KOPT-K1 (cell line): ENCODE data around the gene WDR38.

Source experiments
- H3K27ac ChIP-seq: fragments of 200-600 bp; sonication (generic); 2 replicates; pipeline ENCODE4 v1.5.1; 2016; ENCODE audit warnings: antibody characterized with exemption, mild to moderate bottlenecking, low read depth, low read length; ENCODE audit not compliant: poor library complexity, severe bottlenecking
- H3K36me3 ChIP-seq: fragments of 200-600 bp; sonication (generic); 2 replicates; pipeline ENCODE4 v1.5.1; 2017; ENCODE audit warnings: antibody characterized with exemption, mild to moderate bottlenecking, low read length, moderate library complexity; ENCODE audit not compliant: insufficient read depth
- H3K9me3 ChIP-seq: fragments of 200-600 bp; sonication (generic); 2 replicates; pipeline ENCODE4 v1.5.1; 2017; ENCODE audit warnings: antibody characterized with exemption, low read length, mild to moderate bottlenecking; ENCODE audit not compliant: insufficient read depth, poor library complexity, severe bottlenecking

WDR38 gene, protein sequence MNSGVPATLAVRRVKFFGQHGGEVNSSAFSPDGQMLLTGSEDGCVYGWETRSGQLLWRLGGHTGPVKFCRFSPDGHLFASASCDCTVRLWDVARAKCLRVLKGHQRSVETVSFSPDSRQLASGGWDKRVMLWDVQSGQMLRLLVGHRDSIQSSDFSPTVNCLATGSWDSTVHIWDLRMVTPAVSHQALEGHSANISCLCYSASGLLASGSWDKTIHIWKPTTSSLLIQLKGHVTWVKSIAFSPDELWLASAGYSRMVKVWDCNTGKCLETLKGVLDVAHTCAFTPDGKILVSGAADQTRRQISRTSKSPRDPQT

DNA sequence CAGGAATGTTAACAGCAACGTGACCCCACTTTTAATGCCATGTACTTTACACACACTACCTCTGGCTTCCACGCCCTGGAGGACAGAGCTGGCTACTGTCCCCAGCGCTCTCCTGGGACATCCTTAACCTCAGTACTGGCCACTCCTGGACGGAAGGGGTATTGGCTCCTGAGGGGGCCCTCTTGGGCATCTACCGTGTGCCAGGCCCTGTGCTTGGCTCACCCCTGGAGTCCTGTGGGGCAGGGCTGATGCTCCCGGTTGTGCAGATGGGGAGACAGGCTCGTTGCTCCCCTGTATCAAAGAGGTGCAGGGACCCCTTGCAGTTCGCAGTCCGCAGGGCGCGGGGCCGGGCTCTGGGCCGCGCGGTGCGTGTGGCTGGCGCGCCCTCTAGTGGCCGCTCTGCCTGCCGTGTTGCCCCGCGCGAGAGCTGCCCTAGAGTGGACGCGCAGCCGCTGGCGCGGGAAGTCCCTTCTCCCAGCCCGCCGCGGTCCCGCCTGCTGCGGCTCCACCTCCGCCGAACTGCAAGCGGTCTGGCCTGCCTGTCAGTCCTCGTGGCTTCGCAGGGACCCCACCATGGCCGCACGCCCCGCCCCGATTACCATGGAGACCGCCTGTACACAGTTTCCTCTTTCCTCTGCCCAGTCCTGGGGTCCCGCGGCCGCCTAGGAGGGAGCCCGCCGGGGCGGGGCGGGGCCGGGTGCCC lies at the start of gene WDR38:
WDR38 (plus strand) TSS at position 632 of the 703 bp plus-strand sequence. CDS start 72 bp downstream, outside the sequence.
- no peak within 1 kb of the TSS for H3K27ac ChIP-seq
- no peaks in the 10 kb centered on the region for H3K9me3 ChIP-seq
- H3K36me3 ChIP-seq, result peaks cover 21% of the 10 kb centered on the region

- no peak overlapping the region for H3K27ac ChIP-seq
These were observed 49.3 kb upstream of the WDR38 start for GRCh38 chr9:124803911-124804310.

DNA sequence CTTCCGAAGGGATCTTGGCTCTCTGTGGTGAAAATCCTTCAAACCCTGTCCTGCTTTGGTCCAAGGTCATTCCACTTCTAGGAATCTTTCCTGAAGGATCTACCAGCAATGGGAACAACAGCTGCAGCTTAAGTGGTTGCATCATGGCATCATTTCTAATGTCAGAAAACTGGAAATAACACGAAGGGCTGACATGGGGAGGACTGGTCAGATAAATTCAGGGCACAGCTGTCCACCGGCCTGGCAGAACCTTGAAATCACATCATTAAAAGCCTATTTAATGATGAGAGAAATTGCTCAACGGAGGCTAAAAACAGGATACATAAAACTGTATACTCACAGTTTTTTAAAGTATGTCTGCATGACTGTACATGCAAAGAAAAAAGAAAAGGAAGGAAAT lies 48.1 kb upstream of the WDR38 start:
- H3K36me3 ChIP-seq, result no peaks in the 10 kb centered on the region
- H3K27ac ChIP-seq, result no peak overlapping the region

More at GRCh38 chr9:124803911-124804310, 49.3 kb upstream of the WDR38 start:
- Histone ChIP-seq H3K9me3 (no peaks in the 10 kb centered on the region), H3K36me3 (no peaks in the 10 kb centered on the region)

GRCh38 chr9:124808246-124808956 lies 44.9 kb upstream of the WDR38 start:
- H3K9me3 ChIP-seq, result no peaks in the 10 kb centered on the region
- H3K36me3 ChIP-seq, result no peaks in the 10 kb centered on the region
- no peak overlapping the region for H3K27ac ChIP-seq

More for the DNA sequence above, 48.1 kb upstream of the WDR38 start:
- H3K9me3 ChIP-seq, result no peaks in the 10 kb centered on the region

DNA sequence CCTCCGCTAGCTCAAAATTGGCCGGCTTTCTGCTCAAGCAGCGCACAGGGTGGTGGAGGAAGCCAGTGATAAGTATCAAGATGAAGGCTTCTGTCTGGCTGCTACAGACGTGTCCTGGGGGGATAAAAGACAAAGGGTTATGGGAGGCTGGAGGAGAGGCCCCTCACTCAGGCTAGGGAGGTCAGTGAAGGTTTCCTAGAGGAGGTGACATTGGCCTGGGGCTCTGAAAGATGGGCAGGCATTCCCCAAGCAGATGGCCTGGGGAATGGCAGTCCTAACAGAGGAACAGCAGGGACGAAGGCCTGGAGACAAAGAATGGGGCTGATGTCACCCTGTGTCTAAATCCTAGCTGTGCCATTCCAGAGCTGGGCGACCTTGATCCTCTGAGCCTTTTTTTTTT lies 44.0 kb upstream of the WDR38 start:
- Histone ChIP-seq H3K36me3 (no peaks in the 10 kb centered on the region), H3K27ac (no peak overlapping the region), H3K9me3 (no peaks in the 10 kb centered on the region)

DNA sequence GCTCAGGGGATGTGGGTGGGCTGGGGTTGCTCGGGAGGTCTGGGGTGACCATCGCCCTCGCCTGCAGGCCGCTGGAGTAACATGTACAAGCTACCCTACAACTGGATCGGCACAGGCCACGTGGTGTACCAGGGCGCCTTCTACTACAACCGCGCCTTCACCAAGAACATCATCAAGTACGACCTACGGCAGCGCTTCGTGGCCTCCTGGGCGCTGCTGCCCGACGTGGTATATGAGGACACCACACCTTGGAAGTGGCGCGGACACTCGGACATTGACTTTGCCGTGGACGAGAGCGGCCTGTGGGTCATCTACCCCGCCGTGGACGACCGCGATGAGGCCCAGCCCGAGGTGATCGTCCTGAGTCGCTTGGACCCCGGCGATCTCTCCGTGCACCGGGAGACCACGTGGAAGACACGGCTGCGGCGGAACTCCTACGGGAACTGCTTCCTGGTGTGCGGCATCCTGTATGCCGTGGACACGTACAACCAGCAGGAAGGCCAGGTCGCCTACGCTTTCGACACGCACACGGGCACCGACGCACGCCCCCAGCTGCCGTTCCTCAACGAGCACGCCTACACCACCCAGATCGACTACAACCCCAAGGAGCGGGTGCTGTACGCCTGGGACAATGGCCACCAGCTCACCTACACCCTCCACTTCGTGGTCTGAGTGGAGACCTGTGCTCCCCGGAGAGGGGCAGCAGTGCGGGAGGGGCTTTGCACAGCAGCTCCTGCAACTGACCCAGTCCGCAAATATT lies 43.3 kb upstream of the WDR38 start:
- Histone ChIP-seq H3K36me3 (no peaks in the 10 kb centered on the region), H3K27ac (no peak overlapping the region), H3K9me3 (no peaks in the 10 kb centered on the region)

GRCh38 chr9:124810663-124811355 lies 42.5 kb upstream of the WDR38 start:
- Histone ChIP-seq H3K9me3 (no peaks in the 10 kb centered on the region), H3K27ac (no peak overlapping the region), H3K36me3 (no peaks in the 10 kb centered on the region)

GRCh38 chr9:124812441-124812876 lies 40.8 kb upstream of the WDR38 start:
- H3K36me3 ChIP-seq, result no peaks in the 10 kb centered on the region
- no peaks in the 10 kb centered on the region for H3K9me3 ChIP-seq
- H3K27ac ChIP-seq, result no peak overlapping the region

GRCh38 chr9:124813041-124813440 lies 40.2 kb upstream of the WDR38 start:
- no peak overlapping the region for H3K27ac ChIP-seq
- no peaks in the 10 kb centered on the region for H3K36me3 ChIP-seq
- no peaks in the 10 kb centered on the region for H3K9me3 ChIP-seq

GRCh38 chr9:124813501-124814163 lies 39.6 kb upstream of the WDR38 start:
- H3K9me3 ChIP-seq, result no peaks in the 10 kb centered on the region
- H3K27ac ChIP-seq, result no peak overlapping the region
- no peaks in the 10 kb centered on the region for H3K36me3 ChIP-seq

GRCh38 chr9:124814164-124814535 lies 39.1 kb upstream of the WDR38 start:
- Histone ChIP-seq H3K27ac (no peak overlapping the region), H3K36me3 (no peaks in the 10 kb centered on the region), H3K9me3 (no peaks in the 10 kb centered on the region)

DNA sequence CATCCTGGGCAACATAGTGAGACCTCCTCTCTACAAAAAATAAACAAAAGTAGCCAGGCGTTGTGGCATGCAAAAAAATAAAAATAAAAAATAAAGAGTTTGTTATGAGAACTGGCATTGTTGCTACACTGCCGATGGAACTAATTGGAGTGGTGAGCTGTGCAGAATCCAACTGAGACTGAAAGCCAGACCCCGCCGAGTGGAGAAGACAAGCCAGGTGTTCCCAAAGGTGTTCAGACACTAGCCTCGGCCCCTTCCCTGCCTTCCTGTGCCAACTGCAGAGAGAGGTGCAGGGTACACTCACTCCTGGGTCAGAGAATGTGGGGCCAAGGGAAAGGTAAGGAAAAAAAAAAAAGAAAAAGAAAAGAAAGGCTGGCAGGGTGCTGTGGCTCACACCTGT lies 37.7 kb upstream of the WDR38 start:
- no peak overlapping the region for H3K27ac ChIP-seq
- no peaks in the 10 kb centered on the region for H3K9me3 ChIP-seq
- H3K36me3 ChIP-seq, result no peaks in the 10 kb centered on the region

- Histone ChIP-seq H3K36me3 (no peaks in the 10 kb centered on the region), H3K27ac (peak overlapping the region; percentile 83), H3K9me3 (no peaks in the 10 kb centered on the region)
These were observed 34.6 kb upstream of the WDR38 start for GRCh38 chr9:124818431-124819281.
